Loucy (cell line): ENCODE results near the gene MORC3.
"Not testable (repeated sequence)": the region's sequence is repeated elsewhere in the genome, so short reads cannot be mapped to it uniquely, and the experiment has no call there.

Source experiments
- CTCF ChIP-seq: fragments of 200-600 bp; sonication (generic); conservative IDR thresholded peaks from 2 replicates; pipeline ENCODE4 v1.5.1; 2014; ENCODE audit warnings: mild to moderate bottlenecking, antibody characterized with exemption, low read length
- EZH2phosphoT487 ChIP-seq: fragments of 200-600 bp; IDR thresholded peaks from 2 replicates; pipeline ENCODE4 v1.6.1; 2018; ENCODE audit warnings: antibody characterized with exemption, mild to moderate bottlenecking, moderate library complexity, borderline replicate concordance

DNA sequence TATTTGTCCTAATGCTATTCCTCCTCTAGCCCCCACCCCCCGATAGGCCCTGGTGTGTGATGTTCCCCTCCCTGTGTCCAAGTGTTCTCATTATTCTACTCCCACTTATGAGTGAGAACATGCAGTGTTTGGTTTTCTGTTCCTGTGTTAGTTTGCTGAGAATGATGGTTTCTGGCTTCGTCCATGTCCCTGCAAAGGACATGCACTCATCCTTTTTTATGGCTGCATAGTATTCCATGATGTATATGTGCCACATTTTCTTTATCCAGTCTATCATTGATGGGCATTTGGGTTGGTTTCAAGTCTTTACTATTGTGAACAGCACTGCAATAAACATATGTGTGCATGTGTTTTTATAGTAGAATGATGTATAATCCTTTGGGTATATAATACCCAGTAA is 6.6 kb upstream of the MORC3 start:
- TF ChIP-seq CTCF, EZH2phosphoT487: not testable (repeated sequence)
